ENCODE measurements around the gene RIPOR2. TPM values are rescaled to one million over a fixed set of nuclear protein-coding genes. Genes with fewer than 3 reads are reported as not detected.

The RIPOR2 gene
- total and polyA plus RNA-seq, 7 donors = 1.6 to 29.7 (median 6.1) TPM

GRCh38 chr6:24963887-24964570 lies 28.3 kb upstream of the RIPOR2 start:
- no peak overlapping the region for H3K4me3 ChIP-seq
- H3K27ac ChIP-seq = no peak overlapping the region
- H3K27me3 ChIP-seq = no peaks in the 10 kb centered on the region
- intact Hi-C loops (cut with DNase I) = no loop called here
- TF ChIP-seq EP300 (IDR thresholded peaks at IDR 0.05) (no peak), POLR2A (IDR thresholded peaks at IDR 0.05) (no peak), POLR2AphosphoS5 (IDR thresholded peaks at IDR 0.05) (no peak), CTCF (IDR thresholded peaks at IDR 0.05) (no peak)
- H3K36me3 ChIP-seq = no peaks in the 10 kb centered on the region
- H3K9me3 ChIP-seq = no peaks in the 10 kb centered on the region
- peaks cover 0 to 13% (median 8%) of the 10 kb centered on the region in 4 donors for H3K4me1 ChIP-seq
- 18 to 75% methylated on average over 6 of the region's 6 CpGs for WGBS, 2 donors
- no peak for DNase-seq

GRCh38 chr6:24963339-24963738 lies 27.6 kb upstream of the RIPOR2 start:
- WGBS, 2 donors = 50 to 89% methylated on average over 1 of the region's 1 CpG
- no peak for DNase-seq
- H3K4me1 ChIP-seq = peaks cover 0 to 13% (median 8%) of the 10 kb centered on the region in 4 donors
- TF ChIP-seq EP300 (IDR thresholded peaks at IDR 0.05) = no peak
- TF ChIP-seq POLR2AphosphoS5 (IDR thresholded peaks at IDR 0.05) = no peak
- H3K9me3 ChIP-seq = no peaks in the 10 kb centered on the region
- no peaks in the 10 kb centered on the region for H3K27me3 ChIP-seq
- no peaks in the 10 kb centered on the region for H3K36me3 ChIP-seq
- intact Hi-C loops (cut with DNase I) = no loop called here
- no peak overlapping the region for H3K27ac ChIP-seq
- no peak overlapping the region for H3K4me3 ChIP-seq

- WGBS, 2 donors = 69 to 79% methylated on average over 5 of the region's 5 CpGs
- Histone ChIP-seq H3K27me3 (no peaks in the 10 kb centered on the region), H3K36me3 (no peaks in the 10 kb centered on the region), H3K9me3 (no peaks in the 10 kb centered on the region), H3K4me3 (no peak overlapping the region), H3K4me1 (peaks cover 0 to 13% (median 8%) of the 10 kb centered on the region in 4 donors), H3K27ac (no peak overlapping the region)
- TF ChIP-seq POLR2AphosphoS5 (IDR thresholded peaks at IDR 0.05) (no peak), EP300 (IDR thresholded peaks at IDR 0.05) (no peak), POLR2A (IDR thresholded peaks at IDR 0.05) (no peak), CTCF (IDR thresholded peaks at IDR 0.05) (no peak)
- intact Hi-C loops (cut with DNase I) = no loop called here
- no peak for DNase-seq
Measured at GRCh38 chr6:24961852-24962251, 26.1 kb upstream of the RIPOR2 start.

GRCh38 chr6:24960991-24961475 lies 25.3 kb upstream of the RIPOR2 start:
- H3K4me3 ChIP-seq = no peak overlapping the region
- H3K36me3 ChIP-seq = no peaks in the 10 kb centered on the region
- no peak for TF ChIP-seq POLR2A (IDR thresholded peaks at IDR 0.05)
- no peak for TF ChIP-seq CTCF (IDR thresholded peaks at IDR 0.05)
- no peak for TF ChIP-seq EP300 (IDR thresholded peaks at IDR 0.05)
- TF ChIP-seq POLR2AphosphoS5 (IDR thresholded peaks at IDR 0.05) = peak in 1 of 4 donors; percentile 23
- no peak overlapping the region for H3K27ac ChIP-seq
- peaks cover 0 to 13% (median 8%) of the 10 kb centered on the region in 4 donors for H3K4me1 ChIP-seq
- 9 to 28% methylated on average over 3 of the region's 3 CpGs for WGBS, 2 donors
- DNase-seq = no peak
- intact Hi-C loops (cut with DNase I) = no loop called here
- no peaks in the 10 kb centered on the region for H3K27me3 ChIP-seq
- H3K9me3 ChIP-seq = no peaks in the 10 kb centered on the region

- no peaks in the 10 kb centered on the region for H3K27me3 ChIP-seq
- H3K9me3 ChIP-seq = no peaks in the 10 kb centered on the region
- DNase-seq = no peak
- no peak overlapping the region for H3K4me3 ChIP-seq
- H3K4me1 ChIP-seq = peaks cover 0 to 13% (median 8%) of the 10 kb centered on the region in 4 donors
- no peaks in the 10 kb centered on the region for H3K36me3 ChIP-seq
- WGBS, 2 donors = 56 to 75% methylated on average over 1 of the region's 1 CpG
- TF ChIP-seq CTCF (IDR thresholded peaks at IDR 0.05) (no peak), POLR2A (IDR thresholded peaks at IDR 0.05) (no peak), POLR2AphosphoS5 (IDR thresholded peaks at IDR 0.05) (no peak), EP300 (IDR thresholded peaks at IDR 0.05) (no peak)
- intact Hi-C loops (cut with DNase I) = no loop called here
- H3K27ac ChIP-seq = no peak overlapping the region
Measured at GRCh38 chr6:24959319-24959718, 23.6 kb upstream of the RIPOR2 start.
